ENCODE measurements around the gene LEKR1. TPM values are rescaled to one million over a fixed set of nuclear protein-coding genes. Genes with fewer than 3 reads are reported as not detected.

Gene LEKR1
- total RNA-seq, 1 donor from 2014 or later: 4.1 TPM

- DNase-seq (ENCODE audit: low spot score, unreplicated experiment): no peak
- Mint-ChIP-seq H3K27ac (no peak overlapping the region), H3K36me3 (ENCODE audit: insufficient read depth) (no peaks in the 10 kb centered on the region), H3K27me3 (no peaks in the 10 kb centered on the region), H3K4me3 (ENCODE audit: low read depth) (no peak overlapping the region), H3K9me3 (ENCODE audit: low read depth) (no peaks in the 10 kb centered on the region), H3K4me1 (ENCODE audit: low read depth) (peaks cover 17% of the 10 kb centered on the region)
- TF ChIP-seq CTCF (IDR thresholded peaks at IDR 0.05; ENCODE audit: unreplicated experiment): no peak
Observed at GRCh38 chr3:156831006-156831405, 4.9 kb downstream of the LEKR1 start.

GRCh38 chr3:156834435-156834834, 8.3 kb downstream of the LEKR1 start:
- no peaks in the 10 kb centered on the region for H3K9me3 Mint-ChIP-seq (ENCODE audit: low read depth)
- peaks cover 7% of the 10 kb centered on the region for H3K4me1 Mint-ChIP-seq (ENCODE audit: low read depth)
- H3K27me3 Mint-ChIP-seq: no peaks in the 10 kb centered on the region
- TF ChIP-seq CTCF (IDR thresholded peaks at IDR 0.05; ENCODE audit: unreplicated experiment): no peak
- no peak overlapping the region for H3K27ac Mint-ChIP-seq
- DNase-seq (ENCODE audit: low spot score, unreplicated experiment): no peak
- no peak overlapping the region for H3K4me3 Mint-ChIP-seq (ENCODE audit: low read depth)
- H3K36me3 Mint-ChIP-seq (ENCODE audit: insufficient read depth): no peaks in the 10 kb centered on the region

GRCh38 chr3:156834962-156835535, 8.9 kb downstream of the LEKR1 start:
- no peaks in the 10 kb centered on the region for H3K27me3 Mint-ChIP-seq
- no peak for TF ChIP-seq CTCF (IDR thresholded peaks at IDR 0.05; ENCODE audit: unreplicated experiment)
- no peaks in the 10 kb centered on the region for H3K36me3 Mint-ChIP-seq (ENCODE audit: insufficient read depth)
- no peaks in the 10 kb centered on the region for H3K9me3 Mint-ChIP-seq (ENCODE audit: low read depth)
- no peak for DNase-seq (ENCODE audit: low spot score, unreplicated experiment)
- peaks cover 9% of the 10 kb centered on the region for H3K4me1 Mint-ChIP-seq (ENCODE audit: low read depth)
- H3K27ac Mint-ChIP-seq: no peak overlapping the region
- no peak overlapping the region for H3K4me3 Mint-ChIP-seq (ENCODE audit: low read depth)

- H3K4me1 Mint-ChIP-seq (ENCODE audit: low read depth): peaks cover 16% of the 10 kb centered on the region
- no peaks in the 10 kb centered on the region for H3K27me3 Mint-ChIP-seq
- no peaks in the 10 kb centered on the region for H3K36me3 Mint-ChIP-seq (ENCODE audit: insufficient read depth)
- H3K27ac Mint-ChIP-seq: no peak overlapping the region
- H3K9me3 Mint-ChIP-seq (ENCODE audit: low read depth): no peaks in the 10 kb centered on the region
- no peak overlapping the region for H3K4me3 Mint-ChIP-seq (ENCODE audit: low read depth)
- no peak for DNase-seq (ENCODE audit: low spot score, unreplicated experiment)
- TF ChIP-seq CTCF (IDR thresholded peaks at IDR 0.05; ENCODE audit: unreplicated experiment): no peak
Observed at GRCh38 chr3:156836701-156837100, 10.5 kb downstream of the LEKR1 start.

GRCh38 chr3:156837115-156837514, 11.0 kb downstream of the LEKR1 start:
- no peak for TF ChIP-seq CTCF (IDR thresholded peaks at IDR 0.05; ENCODE audit: unreplicated experiment)
- DNase-seq (ENCODE audit: low spot score, unreplicated experiment): no peak
- Mint-ChIP-seq H3K4me1 (ENCODE audit: low read depth) (peaks cover 14% of the 10 kb centered on the region), H3K27ac (no peak overlapping the region), H3K36me3 (ENCODE audit: insufficient read depth) (no peaks in the 10 kb centered on the region), H3K27me3 (no peaks in the 10 kb centered on the region), H3K9me3 (ENCODE audit: low read depth) (no peaks in the 10 kb centered on the region), H3K4me3 (ENCODE audit: low read depth) (no peak overlapping the region)
